HG03064 (cell line): ENCODE data around the gene NUDT2.
"Not testable (repeated sequence)": the region's sequence is repeated elsewhere in the genome, so short reads cannot be mapped to it uniquely, and the experiment has no call there.

Source experiments
- ATAC-seq: cut with Tn5 transposase; IDR thresholded peaks from one replicate; pipeline ENCODE4 v1.9.1; 2021; ENCODE audit warnings: low read depth; ENCODE audit not compliant: unreplicated experiment

Gene NUDT2

GRCh38 chr9:34334337-34334824 is 5.0 kb downstream of the NUDT2 start:
- no peak for ATAC-seq

- ATAC-seq: no peak
Observed at GRCh38 chr9:34334916-34335315, 5.5 kb downstream of the NUDT2 start.

- ATAC-seq: no peak
Observed at GRCh38 chr9:34335376-34335775, 6.0 kb downstream of the NUDT2 start.

GRCh38 chr9:34337403-34337802 is 8.0 kb downstream of the NUDT2 start:
- ATAC-seq: no peak

GRCh38 chr9:34338079-34338478 is 8.7 kb downstream of the NUDT2 start:
- ATAC-seq: not testable (repeated sequence)

- ATAC-seq: no peak
Observed at GRCh38 chr9:34338665-34339385, 9.5 kb downstream of the NUDT2 start.

GRCh38 chr9:34341659-34342295 is 12.4 kb downstream of the NUDT2 start:
- no peak for ATAC-seq

- no peak for ATAC-seq
Observed at GRCh38 chr9:34343090-34343489, 13.7 kb downstream of the NUDT2 start.

- no peak for ATAC-seq
Observed at GRCh38 chr9:34343605-34344004, 14.2 kb downstream of the NUDT2 start.

- ATAC-seq: no peak
Observed at GRCh38 chr9:34346873-34347799, 17.8 kb downstream of the NUDT2 start.

GRCh38 chr9:34347800-34348158 is 18.4 kb downstream of the NUDT2 start:
- ATAC-seq: no peak

GRCh38 chr9:34349324-34349723 is 20.0 kb downstream of the NUDT2 start:
- ATAC-seq: no peak

- ATAC-seq: not testable (repeated sequence)
Observed at GRCh38 chr9:34352122-34352652, 22.8 kb downstream of the NUDT2 start.

GRCh38 chr9:34352957-34353356 is 23.6 kb downstream of the NUDT2 start:
- not testable (repeated sequence) for ATAC-seq

- ATAC-seq: no peak
Observed at GRCh38 chr9:34362614-34363214, 33.3 kb downstream of the NUDT2 start.

GRCh38 chr9:34363619-34364351 is 34.4 kb downstream of the NUDT2 start:
- ATAC-seq: no peak

GRCh38 chr9:34365282-34365681 is 35.9 kb downstream of the NUDT2 start:
- ATAC-seq: no peak

GRCh38 chr9:34366365-34366764 is 37.0 kb downstream of the NUDT2 start:
- ATAC-seq: no peak

GRCh38 chr9:34367751-34368410 is 38.5 kb downstream of the NUDT2 start:
- not testable (repeated sequence) for ATAC-seq
